Mesenchymal stem cell (in vitro differentiated cells and primary cell): ENCODE measurements around the gene LRRC3C.
A peak's percentile ranks its signal among the peaks of the same experiment; 100 is the strongest.

Experiments used
- DNase-seq: peaks from one replicate; pipeline ENCODE4 v3.0.0-alpha.2; 2013
- H2AFZ ChIP-seq: one replicate; pipeline ENCODE4 v1.6.1; 2013; ENCODE audit warnings: low read depth, mild to moderate bottlenecking, control low read depth, inconsistent platforms, low read length, moderate library complexity
- H2AK5ac ChIP-seq: 2 replicates; pipeline ENCODE4 v1.6.1; 2013; ENCODE audit warnings: low read length, moderate library complexity, mild to moderate bottlenecking, inconsistent platforms; ENCODE audit not compliant: severe bottlenecking
- H2BK120ac ChIP-seq: one replicate; pipeline ENCODE4 v1.6.1; 2013; ENCODE audit warnings: low read depth, mild to moderate bottlenecking, inconsistent platforms, low read length, moderate library complexity
- H2BK12ac ChIP-seq, 2 experiments: one replicate each; pipeline ENCODE4 v1.6.1; 2013; ENCODE audit warnings: inconsistent platforms in 2 of 2, low read length in 2 of 2, mild to moderate bottlenecking in 2 of 2, moderate library complexity in 2 of 2, control low read depth in 1 of 2
- H2BK15ac ChIP-seq: one replicate; pipeline ENCODE4 v1.6.1; 2013; ENCODE audit warnings: mild to moderate bottlenecking, low read depth, inconsistent platforms; ENCODE audit not compliant: poor library complexity, severe bottlenecking
- H2BK5ac ChIP-seq: 2 replicates; pipeline ENCODE4 v1.6.1; 2013; ENCODE audit warnings: low read depth, mild to moderate bottlenecking, low read length, control low read depth, inconsistent platforms; ENCODE audit not compliant: poor library complexity, severe bottlenecking
- H3K14ac ChIP-seq, 2 experiments: one replicate each; pipeline ENCODE4 v1.6.1; 2013; ENCODE audit warnings: inconsistent platforms in 2 of 2, low read length in 2 of 2, control low read depth in 1 of 2, mild to moderate bottlenecking in 1 of 2, moderate library complexity in 1 of 2
- H3K18ac ChIP-seq, 2 experiments: one replicate each; pipeline ENCODE4 v1.6.1; 2013; ENCODE audit warnings: inconsistent platforms in 2 of 2, low read length in 2 of 2, control low read depth in 1 of 2, low read depth in 1 of 2, mild to moderate bottlenecking in 1 of 2
- H3K23ac ChIP-seq, 2 experiments: one replicate each; pipeline ENCODE4 v1.6.1; 2013; ENCODE audit warnings: inconsistent platforms in 2 of 2, low read length in 2 of 2, mild to moderate bottlenecking in 2 of 2, moderate library complexity in 2 of 2, control low read depth in 1 of 2
- H3K27ac ChIP-seq: 2 replicates; pipeline ENCODE4 v1.5.1; 2013; ENCODE audit warnings: mild to moderate bottlenecking, moderate library complexity, low read length, control low read depth, inconsistent platforms; ENCODE audit not compliant: poor library complexity, severe bottlenecking
- H3K27me3 ChIP-seq, 2 experiments: 2 replicates each; pipeline versions ENCODE4 v1.6.1 to v1.7.0; 2013; ENCODE audit warnings: low read length in 2 of 2, mild to moderate bottlenecking in 2 of 2, moderate library complexity in 2 of 2, control low read depth in 1 of 2, inconsistent platforms in 1 of 2; ENCODE audit not compliant: control insufficient read depth in 1 of 2, insufficient read depth in 1 of 2
- H3K36me3 ChIP-seq, 2 experiments: 2 replicates each; pipeline versions ENCODE4 v1.6.1 to v1.7.0; 2013; ENCODE audit warnings: low read length in 2 of 2, control low read depth in 1 of 2, inconsistent platforms in 1 of 2, low read depth in 1 of 2, mild to moderate bottlenecking in 1 of 2; ENCODE audit not compliant: insufficient read depth in 2 of 2, control insufficient read depth in 1 of 2
- H3K4ac ChIP-seq, 2 experiments: one replicate each; pipeline ENCODE4 v1.6.1; 2013; ENCODE audit warnings: inconsistent platforms in 2 of 2, low read length in 2 of 2, mild to moderate bottlenecking in 2 of 2, moderate library complexity in 2 of 2, control low read depth in 1 of 2, low read depth in 1 of 2
- H3K4me1 ChIP-seq: 2 replicates; pipeline ENCODE4 v1.6.1; 2013; ENCODE audit warnings: low read depth, low read length, control low read depth; ENCODE audit not compliant: control insufficient read depth, insufficient read depth
- H3K4me2 ChIP-seq: 2 replicates; pipeline ENCODE4 v1.6.1; 2013; ENCODE audit warnings: low read length, mild to moderate bottlenecking, inconsistent platforms; ENCODE audit not compliant: poor library complexity, severe bottlenecking
- H3K4me3 ChIP-seq, 2 experiments: 2 replicates each; pipeline versions ENCODE4 v1.5.1 to v1.7.0; 2013; ENCODE audit warnings: low read length in 2 of 2, mild to moderate bottlenecking in 2 of 2, control low read depth in 1 of 2, low read depth in 1 of 2; ENCODE audit not compliant: insufficient read depth in 1 of 2
- H3K79me1 ChIP-seq: replicated peaks from 2 replicates; pipeline ENCODE4 v1.6.1; 2013; ENCODE audit warnings: mild to moderate bottlenecking, control low read depth, low read length, inconsistent platforms; ENCODE audit not compliant: poor library complexity, severe bottlenecking
- H3K9ac ChIP-seq: 2 replicates; pipeline ENCODE4 v1.7.0; 2013; ENCODE audit warnings: mild to moderate bottlenecking, low read length, moderate library complexity
- H3K9me3 ChIP-seq: 2 replicates; pipeline ENCODE4 v1.7.0; 2013; ENCODE audit warnings: mild to moderate bottlenecking, low read length; ENCODE audit not compliant: control insufficient read depth
- H4K8ac ChIP-seq: one replicate; pipeline ENCODE4 v1.6.1; 2013; ENCODE audit warnings: inconsistent platforms, mild to moderate bottlenecking, low read length, moderate library complexity
- H4K91ac ChIP-seq: one replicate; pipeline ENCODE4 v1.6.1; 2013; ENCODE audit warnings: mild to moderate bottlenecking, low read length, inconsistent platforms
- WGBS: methylation state at CpG from one replicate; pipeline ENCODE4 v1.1.7; 2013; ENCODE audit warnings: mixed read lengths; 5-methylcytosine and 5-hydroxymethylcytosine counted together

LRRC3C gene

GRCh38 chr17:39950871-39951348, 23.4 kb downstream of the LRRC3C start:
- Histone ChIP-seq H3K4me1 (peaks cover 9% of the 10 kb centered on the region), H2AFZ (no peak overlapping the region), H3K4ac (no peak overlapping the region), H3K27me3 (peaks cover 0 to 6% of the 10 kb centered on the region in 2 experiments), H2BK12ac (no peak overlapping the region), H2AK5ac (no peak overlapping the region), H3K79me1 (no peaks in the 10 kb centered on the region), H3K4me2 (no peak overlapping the region), H3K27ac (no peak overlapping the region), H3K23ac (no peak overlapping the region), H3K4me3 (no peak overlapping the region), H2BK15ac (no peak overlapping the region), H3K9ac (no peak overlapping the region), H3K14ac (no peak overlapping the region), H4K91ac (no peak overlapping the region), H4K8ac (no peak overlapping the region), H2BK120ac (no peak overlapping the region), H3K9me3 (no peaks in the 10 kb centered on the region), H3K36me3 (no peaks in the 10 kb centered on the region), H2BK5ac (no peak overlapping the region), H3K18ac (no peak overlapping the region)
- 83% methylated on average over 3 of the region's 5 CpGs for WGBS
- peak; percentile 28 for DNase-seq

GRCh38 chr17:39951924-39952679, 24.6 kb downstream of the LRRC3C start:
- H3K4me2 ChIP-seq = peak overlapping the region; percentile 82
- no peak overlapping the region for H2BK5ac ChIP-seq
- DNase-seq = no peak
- peak overlapping the region; percentile 64 for H3K9ac ChIP-seq
- peak overlapping the region in 1 of 2 experiments; percentile 2 for H3K4ac ChIP-seq
- no peaks in the 10 kb centered on the region for H3K27me3 ChIP-seq
- H2AK5ac ChIP-seq = peak overlapping the region; percentile 9
- no peak overlapping the region for H4K8ac ChIP-seq
- no peak overlapping the region for H2BK15ac ChIP-seq
- H3K4me3 ChIP-seq = peak overlapping the region; percentile 40 to 71
- peaks cover 9% of the 10 kb centered on the region for H3K4me1 ChIP-seq
- no peak overlapping the region for H4K91ac ChIP-seq
- no peak overlapping the region for H3K27ac ChIP-seq
- no peak overlapping the region for H2BK120ac ChIP-seq
- no peak overlapping the region for H3K14ac ChIP-seq
- no peaks in the 10 kb centered on the region for H3K36me3 ChIP-seq
- H2AFZ ChIP-seq = peak overlapping the region; percentile 70
- WGBS = 59% methylated on average over 20 of the region's 22 CpGs
- peak overlapping the region in 1 of 2 experiments; percentile 84 for H2BK12ac ChIP-seq
- H3K18ac ChIP-seq = peak overlapping the region in 1 of 2 experiments; percentile 91
- H3K9me3 ChIP-seq = no peaks in the 10 kb centered on the region
- H3K79me1 ChIP-seq = no peaks in the 10 kb centered on the region
- peak overlapping the region in 1 of 2 experiments; percentile 20 for H3K23ac ChIP-seq

GRCh38 chr17:39952680-39953470, 25.3 kb downstream of the LRRC3C start:
- Histone ChIP-seq H3K9ac (peak overlapping the region; percentile 72), H2BK5ac (no peak overlapping the region), H3K36me3 (no peaks in the 10 kb centered on the region), H3K4me2 (peak overlapping the region; percentile 82), H2AK5ac (no peak overlapping the region), H3K79me1 (no peaks in the 10 kb centered on the region), H2BK15ac (peak overlapping the region; percentile 29), H3K27me3 (no peaks in the 10 kb centered on the region), H3K9me3 (no peaks in the 10 kb centered on the region), H4K8ac (peak overlapping the region; percentile 86), H2BK12ac (peak overlapping the region; percentile 49 to 84), H3K27ac (no peak overlapping the region), H3K4ac (peak overlapping the region in 1 of 2 experiments; percentile 2), H3K23ac (no peak overlapping the region), H2BK120ac (no peak overlapping the region), H4K91ac (no peak overlapping the region), H3K4me1 (peaks cover 9% of the 10 kb centered on the region), H3K18ac (peak overlapping the region in 1 of 2 experiments; percentile 91), H2AFZ (peak overlapping the region; percentile 99), H3K4me3 (peak overlapping the region; percentile 40 to 74), H3K14ac (no peak overlapping the region)
- DNase-seq = peak; percentile 94
- 1% methylated on average over 36 of the region's 55 CpGs for WGBS

- Histone ChIP-seq H4K91ac (peak overlapping the region; percentile 36), H2BK15ac (peak overlapping the region; percentile 29), H3K23ac (no peak overlapping the region), H2AFZ (peak overlapping the region; percentile 99), H3K79me1 (no peaks in the 10 kb centered on the region), H3K4me1 (peaks cover 9% of the 10 kb centered on the region), H2AK5ac (peak overlapping the region; percentile 50), H3K9ac (peak overlapping the region; percentile 72), H3K27ac (no peak overlapping the region), H2BK12ac (peak overlapping the region; percentile 19 to 49), H3K14ac (peak overlapping the region in 1 of 2 experiments; percentile 23), H2BK120ac (no peak overlapping the region), H4K8ac (peak overlapping the region; percentile 86), H3K4ac (no peak overlapping the region), H3K18ac (peak overlapping the region in 1 of 2 experiments; percentile 77), H2BK5ac (no peak overlapping the region), H3K4me2 (peak overlapping the region; percentile 62), H3K36me3 (no peaks in the 10 kb centered on the region), H3K27me3 (peaks cover 0 to 4% of the 10 kb centered on the region in 2 experiments), H3K9me3 (no peaks in the 10 kb centered on the region), H3K4me3 (peak overlapping the region; percentile 18 to 74)
- DNase-seq = no peak
- WGBS = 63% methylated on average over 4 of the region's 9 CpGs
Observed at GRCh38 chr17:39953471-39953888, 25.9 kb downstream of the LRRC3C start.
